Keratinocyte (primary cell): ENCODE measurements around the gene STIP1.

Source experiments
- EZH2 ChIP-seq: IDR thresholded peaks from one replicate; pipeline ENCODE4 v1.6.1; 2012; ENCODE audit warnings: inconsistent platforms, mild to moderate bottlenecking, low read length, moderate library complexity
- TF ChIP-seq, protein P1 (sequence below), 3 experiments: IDR thresholded peaks in 1 of 3; conservative IDR thresholded peaks in 1 of 3; optimal IDR thresholded peaks in 1 of 3; 2 replicates in 2 of 3; 3 replicates in 1 of 3; pipeline versions ENCODE3 to v1.5.1; 2011; ENCODE audit warnings: low read length in 3 of 3, mild to moderate bottlenecking in 3 of 3, moderate library complexity in 2 of 3, control low read depth in 1 of 3, inconsistent platforms in 1 of 3; ENCODE audit not compliant: insufficient read depth in 2 of 3; ENCODE audit errors: extremely low read depth in 1 of 3

DNA sequence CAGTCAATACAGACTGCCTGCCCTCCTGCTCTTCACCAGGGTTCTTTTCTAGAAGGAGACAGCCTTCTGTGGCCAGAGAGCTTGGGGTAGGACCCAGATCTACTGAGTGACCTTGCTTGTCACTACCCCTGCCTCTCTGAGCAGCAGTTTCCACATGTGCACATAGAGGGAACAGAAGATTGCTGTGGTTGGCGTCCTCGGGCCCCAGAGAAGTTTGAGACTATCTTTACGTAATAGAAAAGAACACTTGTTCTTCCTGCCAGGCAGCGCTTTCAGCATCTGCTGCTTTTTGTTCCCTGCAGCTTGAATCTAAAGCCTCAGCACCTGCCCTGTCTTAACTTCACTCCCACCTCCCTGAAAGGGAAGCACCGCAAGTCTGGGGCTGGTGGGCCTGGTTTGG, 53.0 kb downstream of the STIP1 start:
- TF ChIP-seq, protein P1, sequence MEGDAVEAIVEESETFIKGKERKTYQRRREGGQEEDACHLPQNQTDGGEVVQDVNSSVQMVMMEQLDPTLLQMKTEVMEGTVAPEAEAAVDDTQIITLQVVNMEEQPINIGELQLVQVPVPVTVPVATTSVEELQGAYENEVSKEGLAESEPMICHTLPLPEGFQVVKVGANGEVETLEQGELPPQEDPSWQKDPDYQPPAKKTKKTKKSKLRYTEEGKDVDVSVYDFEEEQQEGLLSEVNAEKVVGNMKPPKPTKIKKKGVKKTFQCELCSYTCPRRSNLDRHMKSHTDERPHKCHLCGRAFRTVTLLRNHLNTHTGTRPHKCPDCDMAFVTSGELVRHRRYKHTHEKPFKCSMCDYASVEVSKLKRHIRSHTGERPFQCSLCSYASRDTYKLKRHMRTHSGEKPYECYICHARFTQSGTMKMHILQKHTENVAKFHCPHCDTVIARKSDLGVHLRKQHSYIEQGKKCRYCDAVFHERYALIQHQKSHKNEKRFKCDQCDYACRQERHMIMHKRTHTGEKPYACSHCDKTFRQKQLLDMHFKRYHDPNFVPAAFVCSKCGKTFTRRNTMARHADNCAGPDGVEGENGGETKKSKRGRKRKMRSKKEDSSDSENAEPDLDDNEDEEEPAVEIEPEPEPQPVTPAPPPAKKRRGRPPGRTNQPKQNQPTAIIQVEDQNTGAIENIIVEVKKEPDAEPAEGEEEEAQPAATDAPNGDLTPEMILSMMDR (optimal IDR thresholded peaks at IDR 0.05 in 1 of 3, IDR thresholded peaks at IDR 0.05 in 1 of 3, conservative IDR thresholded peaks at IDR 0.05 in 1 of 3; ENCODE audit: extremely low read depth in 1 of 3, insufficient read depth in 2 of 3, low read length in 3 of 3): no peak
- TF ChIP-seq EZH2: no peak
